Neutrophil (primary cell): Measurements from ENCODE around the gene HTD2.
"Not testable (repeated sequence)": the region's sequence is repeated elsewhere in the genome, so short reads cannot be mapped to it uniquely, and the experiment has no call there.

Source experiments
- H3K27ac ChIP-seq: fragments of 200-600 bp; sonication (generic); 2 replicates; pipeline ENCODE4 v1.5.1; 2016; ENCODE audit warnings: mild to moderate bottlenecking, moderate library complexity
- H3K27me3 ChIP-seq: fragments of 200-600 bp; sonication (generic); 2 replicates; pipeline ENCODE4 v1.6.0; 2016; ENCODE audit warnings: mild to moderate bottlenecking
- H3K36me3 ChIP-seq: fragments of 200-600 bp; sonication (generic); 2 replicates; pipeline ENCODE4 v1.5.1; 2017
- H3K4me1 ChIP-seq, 2 experiments: fragments of 200-600 bp in 1 of 2; sonication (generic) in 1 of 2; 1 replicate in 1 of 2; 2 replicates in 1 of 2; pipeline versions ENCODE4 v1.5.1 to v1.6.1; 2013 to 2016; ENCODE audit warnings: low read depth in 1 of 2, low read length in 1 of 2, mild to moderate bottlenecking in 1 of 2, moderate library complexity in 1 of 2; ENCODE audit not compliant: control insufficient read depth in 1 of 2, insufficient read depth in 1 of 2
- H3K4me3 ChIP-seq, 2 experiments: fragments of 200-600 bp in 1 of 2; sonication (generic) in 1 of 2; 1 replicate in 1 of 2; 2 replicates in 1 of 2; pipeline ENCODE4 v1.5.1; 2013 to 2016; ENCODE audit warnings: low read depth in 1 of 2, low read length in 1 of 2, mild to moderate bottlenecking in 1 of 2, moderate library complexity in 1 of 2
- H3K9me3 ChIP-seq: fragments of 200-600 bp; sonication (generic); 2 replicates; pipeline ENCODE4 v1.5.1; 2016
- TF ChIP-seq, protein P1 (sequence below): fragments of 200-600 bp; sonication (generic); IDR thresholded peaks from 2 replicates; pipeline ENCODE4 v1.5.1; 2016; ENCODE audit warnings: antibody characterized with exemption

The HTD2 gene

GRCh38 chr3:58266577-58266976 lies 39.7 kb upstream of the HTD2 start:
- Histone ChIP-seq H3K4me1 (no peaks in the 10 kb centered on the region), H3K9me3 (no peaks in the 10 kb centered on the region), H3K27ac (no peak overlapping the region), H3K4me3 (no peak overlapping the region), H3K27me3 (no peaks in the 10 kb centered on the region), H3K36me3 (no peaks in the 10 kb centered on the region)
- TF ChIP-seq, protein P1, sequence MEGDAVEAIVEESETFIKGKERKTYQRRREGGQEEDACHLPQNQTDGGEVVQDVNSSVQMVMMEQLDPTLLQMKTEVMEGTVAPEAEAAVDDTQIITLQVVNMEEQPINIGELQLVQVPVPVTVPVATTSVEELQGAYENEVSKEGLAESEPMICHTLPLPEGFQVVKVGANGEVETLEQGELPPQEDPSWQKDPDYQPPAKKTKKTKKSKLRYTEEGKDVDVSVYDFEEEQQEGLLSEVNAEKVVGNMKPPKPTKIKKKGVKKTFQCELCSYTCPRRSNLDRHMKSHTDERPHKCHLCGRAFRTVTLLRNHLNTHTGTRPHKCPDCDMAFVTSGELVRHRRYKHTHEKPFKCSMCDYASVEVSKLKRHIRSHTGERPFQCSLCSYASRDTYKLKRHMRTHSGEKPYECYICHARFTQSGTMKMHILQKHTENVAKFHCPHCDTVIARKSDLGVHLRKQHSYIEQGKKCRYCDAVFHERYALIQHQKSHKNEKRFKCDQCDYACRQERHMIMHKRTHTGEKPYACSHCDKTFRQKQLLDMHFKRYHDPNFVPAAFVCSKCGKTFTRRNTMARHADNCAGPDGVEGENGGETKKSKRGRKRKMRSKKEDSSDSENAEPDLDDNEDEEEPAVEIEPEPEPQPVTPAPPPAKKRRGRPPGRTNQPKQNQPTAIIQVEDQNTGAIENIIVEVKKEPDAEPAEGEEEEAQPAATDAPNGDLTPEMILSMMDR, result no peak

GRCh38 chr3:58267543-58267942 lies 38.8 kb upstream of the HTD2 start:
- not testable (repeated sequence) for H3K9me3 ChIP-seq, H3K4me1 ChIP-seq, H3K36me3 ChIP-seq, H3K27ac ChIP-seq, H3K4me3 ChIP-seq, H3K27me3 ChIP-seq

- Histone ChIP-seq H3K36me3 (no peaks in the 10 kb centered on the region), H3K27ac (no peak overlapping the region), H3K4me1 (peaks cover 6 to 7% of the 10 kb centered on the region in 2 experiments), H3K9me3 (no peaks in the 10 kb centered on the region), H3K27me3 (no peaks in the 10 kb centered on the region), H3K4me3 (no peak overlapping the region)
- TF ChIP-seq, protein P1, result no peak
Measured at GRCh38 chr3:58269356-58269755, 37.0 kb upstream of the HTD2 start.

DNA sequence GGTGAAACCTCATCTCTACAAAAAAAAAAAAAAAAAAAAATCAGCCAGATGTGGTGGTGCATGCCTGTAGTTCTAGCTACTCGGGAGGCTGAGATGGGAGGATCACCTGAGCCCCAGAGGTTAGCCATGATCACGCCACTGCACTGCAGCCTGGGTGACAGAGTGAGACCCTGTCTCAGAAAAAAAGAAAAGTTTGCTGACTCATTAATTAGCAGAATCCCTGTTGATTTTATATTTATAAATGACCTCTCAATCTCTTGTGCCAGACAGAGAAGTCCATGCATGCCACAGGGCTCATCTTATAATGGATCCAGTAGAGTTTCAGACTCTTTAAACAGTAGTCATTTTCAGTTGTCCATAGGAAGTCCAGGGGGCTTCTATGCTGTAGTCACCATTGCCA lies 35.8 kb upstream of the HTD2 start:
- no peaks in the 10 kb centered on the region for H3K36me3 ChIP-seq
- no peaks in the 10 kb centered on the region for H3K9me3 ChIP-seq
- TF ChIP-seq, protein P1, result no peak
- H3K4me3 ChIP-seq, result no peak overlapping the region
- H3K27me3 ChIP-seq, result no peaks in the 10 kb centered on the region
- no peak overlapping the region for H3K27ac ChIP-seq
- peaks cover 6 to 13% of the 10 kb centered on the region in 2 experiments for H3K4me1 ChIP-seq

GRCh38 chr3:58271901-58272501 lies 34.3 kb upstream of the HTD2 start:
- H3K27ac ChIP-seq, result no peak overlapping the region
- no peaks in the 10 kb centered on the region for H3K36me3 ChIP-seq
- TF ChIP-seq, protein P1, result no peak
- H3K27me3 ChIP-seq, result no peaks in the 10 kb centered on the region
- H3K4me1 ChIP-seq, result peaks cover 6 to 13% of the 10 kb centered on the region in 2 experiments
- H3K9me3 ChIP-seq, result no peaks in the 10 kb centered on the region
- H3K4me3 ChIP-seq, result no peak overlapping the region

DNA sequence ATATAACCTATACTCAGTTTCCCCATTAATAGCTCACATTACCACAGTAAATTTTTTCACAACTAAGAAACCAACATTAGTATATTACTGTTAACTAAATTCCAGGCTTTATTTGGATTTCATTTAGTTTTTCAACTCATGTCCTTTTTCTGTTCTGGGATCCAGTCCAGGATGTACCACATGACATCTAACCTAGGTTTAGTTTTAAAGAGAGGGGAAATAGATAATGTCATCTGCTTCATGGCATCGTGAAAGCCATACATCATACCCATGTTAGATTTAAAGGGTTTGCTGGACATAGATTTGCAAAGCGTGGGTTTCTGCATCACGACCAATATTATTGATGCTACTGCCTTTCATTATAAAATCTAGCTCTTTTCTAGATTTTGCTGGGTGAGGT lies 33.4 kb upstream of the HTD2 start:
- H3K4me1 ChIP-seq, result peaks cover 6 to 13% of the 10 kb centered on the region in 2 experiments
- TF ChIP-seq, protein P1, result no peak
- H3K36me3 ChIP-seq, result no peaks in the 10 kb centered on the region
- no peaks in the 10 kb centered on the region for H3K9me3 ChIP-seq
- no peak overlapping the region for H3K4me3 ChIP-seq
- no peak overlapping the region for H3K27ac ChIP-seq
- H3K27me3 ChIP-seq, result no peaks in the 10 kb centered on the region

GRCh38 chr3:58273362-58273761 lies 33.0 kb upstream of the HTD2 start:
- not testable (repeated sequence) for H3K9me3 ChIP-seq, H3K27ac ChIP-seq, H3K4me3 ChIP-seq, H3K36me3 ChIP-seq, H3K27me3 ChIP-seq
- peaks cover 6 to 13% of the 10 kb centered on the region in 2 experiments for H3K4me1 ChIP-seq
